NCI-H1930 (cell line): Measurements from ENCODE around the gene MAFG.

ENCODE experiments used
- DNase-seq, 2 experiments: peaks; one replicate each; lab custom pipeline; 2025; lab: John Stamatoyannopoulos, UW

MAFG gene

DNA sequence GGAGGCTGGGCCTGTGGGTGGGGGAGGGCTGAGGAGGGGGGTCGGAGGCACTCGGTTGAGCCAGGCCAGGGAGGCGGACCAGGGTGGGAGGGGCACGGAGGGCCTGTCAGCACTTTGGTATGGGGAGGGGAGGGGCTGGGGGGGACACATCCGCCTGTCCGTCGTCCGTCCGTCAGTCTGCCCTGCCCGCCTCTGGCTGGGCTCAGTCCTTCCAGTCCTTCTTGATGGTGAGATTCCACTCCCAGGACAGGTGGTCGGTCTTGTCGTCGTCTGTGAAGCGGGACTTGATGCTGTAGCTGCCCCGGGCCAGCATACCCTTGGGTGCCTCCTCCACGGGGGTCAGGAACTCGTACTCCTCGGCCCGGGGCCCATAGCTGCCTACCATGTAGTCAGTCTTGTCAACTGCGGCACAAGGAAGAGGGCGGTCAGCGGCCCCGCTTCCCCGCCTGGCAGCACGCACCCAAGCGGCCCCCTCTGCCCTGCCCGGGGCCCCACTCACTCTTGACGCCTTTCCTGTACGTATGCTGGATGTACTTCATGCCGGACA lies 58.8 kb downstream of the MAFG start:
- no peak for DNase-seq
